PFSK-1 (cell line): ENCODE results near the gene ASCL1.

ENCODE experiments used
- REST ChIP-seq, 2 experiments: IDR thresholded peaks; 2 replicates each; pipeline versions ENCODE4 v1.6.1 to v1.8.0; 2011 to 2012; ENCODE audit warnings: low read depth in 2 of 2, low read length in 2 of 2, control low read depth in 1 of 2, inconsistent platforms in 1 of 2, mild to moderate bottlenecking in 1 of 2, moderate library complexity in 1 of 2; ENCODE audit not compliant: insufficient read depth in 1 of 2
- TAF1 ChIP-seq: IDR thresholded peaks from 2 replicates; pipeline ENCODE4 v1.6.1; 2012; ENCODE audit warnings: low read length, control low read depth, borderline replicate concordance; ENCODE audit not compliant: insufficient read depth

GRCh38 chr12:102910792-102911191, 46.7 kb upstream of the ASCL1 start:
- TF ChIP-seq TAF1 (no peak), REST (IDR thresholded peaks at IDR 0.05; ENCODE audit: insufficient read depth in 1 of 2, low read depth in 2 of 2, low read length in 2 of 2) (no peak)
